GM13976 (cell line): ENCODE data around the gene ANKH.

Experiments
- DNase-seq: peaks from one replicate; pipeline ENCODE4 v3.0.0; 2012; ENCODE audit warnings: low spot score
- in situ Hi-C: fragments of 300-500 bp; cut with MboI; formaldehyde crosslinking; loops from one replicate; pipeline ENCODE4 v1.12.0; 2022; ENCODE audit warnings: low sequenced_read_pairs, mixed read lengths, inconsistent platforms; ENCODE audit not compliant: unreplicated experiment
- TF ChIP-seq, protein P1 (sequence below): IDR thresholded peaks from 2 replicates; pipeline ENCODE4 v1.5.1; 2012; ENCODE audit warnings: borderline replicate concordance, mild to moderate bottlenecking; ENCODE audit not compliant: insufficient read depth; ENCODE audit errors: extremely low read depth, missing control alignments, control extremely low read depth

The ANKH gene

GRCh38 chr5:14787801-14788579 is 83.6 kb downstream of the ANKH start:
- TF ChIP-seq, protein P1, sequence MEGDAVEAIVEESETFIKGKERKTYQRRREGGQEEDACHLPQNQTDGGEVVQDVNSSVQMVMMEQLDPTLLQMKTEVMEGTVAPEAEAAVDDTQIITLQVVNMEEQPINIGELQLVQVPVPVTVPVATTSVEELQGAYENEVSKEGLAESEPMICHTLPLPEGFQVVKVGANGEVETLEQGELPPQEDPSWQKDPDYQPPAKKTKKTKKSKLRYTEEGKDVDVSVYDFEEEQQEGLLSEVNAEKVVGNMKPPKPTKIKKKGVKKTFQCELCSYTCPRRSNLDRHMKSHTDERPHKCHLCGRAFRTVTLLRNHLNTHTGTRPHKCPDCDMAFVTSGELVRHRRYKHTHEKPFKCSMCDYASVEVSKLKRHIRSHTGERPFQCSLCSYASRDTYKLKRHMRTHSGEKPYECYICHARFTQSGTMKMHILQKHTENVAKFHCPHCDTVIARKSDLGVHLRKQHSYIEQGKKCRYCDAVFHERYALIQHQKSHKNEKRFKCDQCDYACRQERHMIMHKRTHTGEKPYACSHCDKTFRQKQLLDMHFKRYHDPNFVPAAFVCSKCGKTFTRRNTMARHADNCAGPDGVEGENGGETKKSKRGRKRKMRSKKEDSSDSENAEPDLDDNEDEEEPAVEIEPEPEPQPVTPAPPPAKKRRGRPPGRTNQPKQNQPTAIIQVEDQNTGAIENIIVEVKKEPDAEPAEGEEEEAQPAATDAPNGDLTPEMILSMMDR: no peak
- in situ Hi-C loops: no loop called here
- DNase-seq: no peak

- in situ Hi-C loops: no loop called here
- DNase-seq: no peak
- TF ChIP-seq, protein P1: no peak
Observed at GRCh38 chr5:14783691-14784090, 87.9 kb downstream of the ANKH start.

DNA sequence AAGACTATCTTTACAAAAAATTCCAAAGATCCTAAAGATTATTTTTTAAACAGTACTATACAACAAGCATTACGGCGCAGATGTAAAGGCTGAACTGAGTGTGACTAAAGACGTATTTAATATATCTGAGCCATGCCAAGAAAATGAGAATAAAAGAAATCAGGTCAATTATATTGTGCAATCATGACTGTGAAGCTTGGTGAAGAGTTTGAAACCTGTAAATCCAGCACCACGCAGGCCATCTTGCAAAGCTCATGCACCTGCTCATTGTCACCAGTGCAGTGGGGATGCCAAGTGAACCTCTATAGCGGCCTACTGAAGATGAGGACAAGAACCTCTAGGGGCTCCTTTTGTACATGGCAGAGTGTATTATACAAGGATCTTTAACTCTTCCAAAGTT is 89.0 kb downstream of the ANKH start:
- DNase-seq: no peak
- TF ChIP-seq, protein P1: no peak
- in situ Hi-C loops: no loop called here

DNA sequence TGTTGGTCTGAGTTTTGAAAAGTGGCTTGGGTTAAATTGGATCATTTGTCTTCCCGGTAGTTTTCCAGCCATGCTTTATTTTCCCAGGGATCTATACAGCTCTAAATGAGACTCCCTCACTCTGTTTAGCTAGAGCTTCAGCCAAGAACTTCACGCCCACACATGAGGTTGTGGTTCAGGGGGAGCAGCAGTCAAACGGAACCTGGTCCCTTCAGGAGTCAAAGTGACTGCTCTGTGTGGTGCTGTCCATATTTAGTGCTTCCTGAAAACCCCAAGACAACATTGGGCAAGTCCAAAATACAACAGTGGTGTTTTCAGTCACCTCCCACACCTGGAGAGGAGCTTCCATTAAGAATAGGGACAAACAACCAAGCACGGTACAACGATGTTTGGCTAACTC is 90.5 kb downstream of the ANKH start:
- TF ChIP-seq, protein P1: no peak
- peak; percentile 50 for DNase-seq
- in situ Hi-C loops: no loop called here

GRCh38 chr5:14779975-14780374 is 91.6 kb downstream of the ANKH start:
- no peak for DNase-seq
- in situ Hi-C loops: no loop called here
- TF ChIP-seq, protein P1: no peak

DNA sequence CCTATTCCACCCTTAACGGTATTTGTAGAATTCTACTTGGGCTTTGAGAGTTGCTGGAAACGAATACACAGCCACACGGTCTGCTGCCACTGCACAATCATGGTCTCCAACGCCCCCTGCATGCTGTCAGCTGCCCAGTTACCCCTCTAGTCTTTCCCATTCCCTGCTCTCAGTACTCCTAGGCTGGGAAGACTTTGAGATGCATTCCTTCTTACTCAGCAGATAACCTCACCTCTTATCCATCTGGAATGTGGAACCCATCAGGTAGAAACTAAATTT is 92.8 kb downstream of the ANKH start:
- TF ChIP-seq, protein P1: no peak
- in situ Hi-C loops: no loop called here

DNA sequence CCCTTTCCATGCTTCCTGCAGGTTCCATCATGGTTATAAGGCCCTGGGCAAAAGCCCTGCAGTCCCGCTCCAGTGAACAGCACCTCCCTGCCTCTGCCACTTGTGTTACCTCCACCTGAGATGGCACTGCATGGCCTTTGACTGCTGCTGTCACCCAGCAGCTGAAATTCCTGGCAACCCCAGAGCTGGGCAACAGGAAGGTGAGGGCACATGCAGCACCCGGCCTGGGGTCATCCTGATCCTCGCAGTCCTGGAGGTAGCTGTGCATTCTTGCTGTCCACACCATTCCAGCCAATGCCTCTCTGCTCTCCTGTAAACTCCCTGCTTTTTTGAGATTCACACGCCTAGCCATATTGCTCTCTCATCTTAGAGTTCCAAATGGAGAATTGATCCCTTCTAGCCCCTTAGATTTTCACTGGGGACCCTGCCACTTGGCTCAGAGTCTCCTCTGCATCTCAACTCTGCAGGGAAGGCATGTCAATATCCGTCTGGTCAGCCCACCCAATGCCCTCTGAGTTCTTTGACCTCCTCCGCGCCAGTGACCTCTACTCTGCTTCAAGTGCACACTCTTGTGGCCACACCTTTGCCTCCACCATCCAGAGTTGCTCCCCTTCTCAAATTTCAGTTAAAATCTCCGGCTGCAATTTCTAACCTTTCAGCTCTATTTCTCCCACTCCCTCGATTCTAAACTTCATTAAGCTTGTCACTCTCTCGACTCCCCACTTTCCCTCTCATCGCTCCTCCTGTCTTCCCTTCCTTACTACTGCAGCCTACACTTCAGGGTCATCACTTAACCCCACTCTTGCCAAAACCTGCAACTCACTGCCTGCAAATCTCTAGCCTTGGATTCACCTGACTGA is 93.4 kb downstream of the ANKH start:
- TF ChIP-seq, protein P1: no peak
- DNase-seq: no peak
- in situ Hi-C loops: no loop called here

More for the DNA sequence above, 92.8 kb downstream of the ANKH start:
- no peak for DNase-seq
